ENCODE measurements around the gene DNAL4.
A peak's percentile ranks its signal among the peaks of the same experiment; 100 is the strongest.

The DNAL4 gene

GRCh38 chr22:38766076-38766777, 27.7 kb downstream of the DNAL4 start:
- no peak overlapping the region for H3K4me3 ChIP-seq (ENCODE audit: low read depth, low read length)
- DNase-seq (ENCODE audit: low read depth) = no peak

DNA sequence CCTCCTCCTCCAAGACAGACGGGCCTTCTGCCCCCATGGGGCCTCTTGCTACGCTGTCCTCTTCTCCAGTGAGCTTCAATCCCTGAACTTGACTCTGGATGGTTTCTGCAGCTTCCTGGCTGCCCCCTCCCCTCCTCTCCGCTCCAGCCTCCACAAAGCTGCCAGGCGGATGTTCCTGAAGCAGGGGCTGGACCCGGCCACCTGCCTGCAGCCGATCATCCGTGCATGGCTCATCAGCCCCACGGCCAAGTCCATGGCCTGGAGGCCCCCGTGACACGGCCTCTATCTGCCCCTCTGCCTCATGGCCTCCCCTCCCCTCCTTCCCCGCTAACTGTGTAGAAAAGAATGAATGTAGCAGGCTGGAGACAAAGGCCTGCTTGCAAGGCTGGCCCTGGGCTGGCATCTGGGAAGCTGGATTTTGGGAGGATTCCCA, 31.4 kb downstream of the DNAL4 start:
- no peak overlapping the region for H3K4me3 ChIP-seq (ENCODE audit: low read depth, low read length)
- DNase-seq (ENCODE audit: low read depth) = no peak

- no peak for DNase-seq (ENCODE audit: low read depth)
- no peak overlapping the region for H3K4me3 ChIP-seq (ENCODE audit: low read depth, low read length)
Measured at GRCh38 chr22:38761202-38762162, 32.5 kb downstream of the DNAL4 start.

DNA sequence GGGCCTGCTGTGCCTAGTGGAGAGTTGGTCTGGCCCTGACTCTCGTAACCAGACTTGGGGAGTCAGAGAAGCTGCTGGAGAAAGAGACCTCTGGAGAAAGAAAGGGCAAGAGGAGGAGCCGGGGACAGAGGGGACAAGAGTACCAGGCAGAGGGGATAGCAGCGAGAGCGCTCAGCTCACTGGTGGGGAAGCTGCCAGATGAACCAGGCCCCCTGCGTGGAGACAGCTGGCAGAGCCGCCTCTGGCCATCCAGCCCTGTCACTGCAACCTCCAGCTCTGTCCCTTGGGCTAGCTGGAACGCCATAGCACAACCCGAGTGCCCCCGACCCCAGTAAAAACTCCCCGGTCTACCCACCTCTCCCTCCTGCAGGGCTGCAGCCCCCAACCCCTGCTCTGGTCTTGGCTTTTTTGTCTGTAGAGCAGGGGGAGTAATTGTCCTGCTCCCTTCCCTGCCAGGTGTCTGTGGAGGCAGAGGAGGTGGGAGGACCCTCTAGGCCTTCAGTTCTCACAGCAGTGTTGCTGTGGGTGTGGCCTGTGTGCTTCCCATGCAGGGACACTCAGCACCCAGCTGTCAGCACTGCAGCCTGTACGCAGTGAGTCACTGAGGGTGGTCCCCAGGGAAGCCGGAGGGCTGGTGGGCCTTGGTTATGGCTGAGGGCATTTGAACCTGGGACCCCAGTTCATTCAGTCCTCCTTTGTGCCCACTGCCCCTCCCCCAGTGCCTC, 33.3 kb downstream of the DNAL4 start:
- no peak overlapping the region for H3K4me3 ChIP-seq (ENCODE audit: low read depth, low read length)
- DNase-seq (ENCODE audit: low read depth) = no peak

- no peak for DNase-seq (ENCODE audit: low read depth)
- no peak overlapping the region for H3K4me3 ChIP-seq (ENCODE audit: low read depth, low read length)
Measured at GRCh38 chr22:38759005-38759404, 34.9 kb downstream of the DNAL4 start.

GRCh38 chr22:38758276-38758945, 35.5 kb downstream of the DNAL4 start:
- DNase-seq (ENCODE audit: low read depth) = no peak
- H3K4me3 ChIP-seq (ENCODE audit: low read depth, low read length) = no peak overlapping the region

DNA sequence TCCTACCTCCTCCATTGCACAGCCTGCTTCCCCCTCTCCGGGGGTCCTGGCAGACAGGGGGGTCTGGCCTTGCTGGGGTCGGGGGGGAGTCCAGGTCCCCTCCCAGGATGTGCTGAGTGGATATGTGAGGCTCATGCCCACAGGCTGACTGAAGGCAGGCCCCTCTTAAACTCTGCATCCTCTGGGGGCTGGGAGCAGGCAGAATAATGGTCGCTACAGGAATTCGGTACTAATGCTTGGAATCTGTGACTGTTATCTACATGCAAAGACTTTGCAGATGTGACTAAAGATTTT, 36.5 kb downstream of the DNAL4 start:
- no peak overlapping the region for H3K4me3 ChIP-seq (ENCODE audit: low read depth, low read length)
- DNase-seq (ENCODE audit: low read depth) = no peak

DNA sequence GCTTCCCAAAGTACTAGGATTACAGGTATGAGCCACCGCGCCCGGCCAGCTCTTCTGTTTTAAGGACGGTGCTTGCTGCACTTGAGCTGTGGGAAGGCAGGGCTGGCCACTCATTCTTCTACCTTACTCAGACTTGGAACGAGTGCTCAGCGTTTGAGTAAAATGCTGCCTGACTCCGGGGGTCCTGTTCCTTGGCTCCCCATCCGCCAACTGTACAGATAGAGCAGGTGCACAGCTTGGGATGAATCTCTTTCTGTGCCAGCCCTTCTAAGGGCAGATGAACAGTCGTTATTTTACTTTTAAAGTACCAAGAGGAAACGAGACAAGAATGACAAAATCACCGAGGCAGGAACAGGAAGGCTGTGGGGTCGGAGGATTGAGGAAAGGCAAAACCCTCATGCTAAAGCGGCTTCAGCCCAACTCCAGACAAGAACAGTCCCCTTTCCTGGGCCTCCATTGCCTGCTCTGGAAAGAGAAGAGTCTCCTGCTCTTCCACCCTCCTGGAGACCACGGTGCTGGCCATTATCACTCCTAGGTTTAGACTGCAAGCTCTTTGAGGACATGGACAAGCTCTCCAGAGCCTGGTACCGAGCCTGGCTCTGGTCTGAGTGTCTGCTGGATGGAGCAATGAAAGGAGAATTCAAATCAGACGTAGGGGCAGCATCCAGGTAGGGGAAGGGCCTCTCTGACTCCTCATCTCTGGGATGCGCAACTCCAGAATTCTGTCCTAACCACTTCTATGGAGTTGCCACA, 37.1 kb downstream of the DNAL4 start:
- no peak overlapping the region for H3K4me3 ChIP-seq (ENCODE audit: low read depth, low read length)
- DNase-seq (ENCODE audit: low read depth) = no peak

DNA sequence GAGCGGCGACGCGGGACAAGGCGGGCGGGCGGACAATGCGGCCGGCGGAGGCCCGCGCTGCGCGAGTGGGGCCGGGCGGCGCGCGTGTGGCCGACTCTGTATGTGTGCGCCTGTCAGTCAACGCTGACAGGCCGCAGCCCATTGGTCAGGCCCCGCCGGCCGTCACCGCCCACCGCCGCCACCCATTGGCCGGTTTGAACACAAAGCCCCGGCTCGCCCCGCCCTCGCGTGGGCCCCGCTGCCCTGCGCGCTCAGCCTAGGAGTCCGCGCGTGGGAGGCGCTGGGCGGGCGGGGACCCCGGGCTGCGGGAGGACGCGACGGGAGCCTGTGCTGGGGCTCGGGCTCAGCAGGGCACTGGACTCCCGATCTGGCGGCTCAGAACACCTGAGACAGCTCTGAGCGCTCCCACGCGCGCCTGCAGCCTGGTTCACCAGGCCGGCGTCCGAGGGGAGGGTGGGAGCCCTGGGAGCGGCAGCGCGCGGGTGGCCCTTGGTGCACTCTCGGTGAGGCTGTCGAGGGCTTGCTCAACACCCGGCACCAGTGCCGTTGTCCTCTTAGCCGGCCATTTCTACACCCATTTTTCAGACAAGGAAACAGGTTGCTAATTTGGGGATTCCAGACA, 37.9 kb downstream of the DNAL4 start, which contains the start of gene SUN2:
Gene SUN2, minus strand, starts transcription at position 88 of the 622 bp plus-strand sequence. CDS start 3,370 bp downstream, outside the sequence.
- peak within 1 kb of the TSS; percentile 56 for H3K4me3 ChIP-seq (ENCODE audit: low read depth, low read length)
- no peak for DNase-seq (ENCODE audit: low read depth)

GRCh38 chr22:38755155-38755910, 38.6 kb downstream of the DNAL4 start:
- H3K4me3 ChIP-seq (ENCODE audit: low read depth, low read length) = peak overlapping the region; percentile 56
- DNase-seq (ENCODE audit: low read depth) = no peak

DNA sequence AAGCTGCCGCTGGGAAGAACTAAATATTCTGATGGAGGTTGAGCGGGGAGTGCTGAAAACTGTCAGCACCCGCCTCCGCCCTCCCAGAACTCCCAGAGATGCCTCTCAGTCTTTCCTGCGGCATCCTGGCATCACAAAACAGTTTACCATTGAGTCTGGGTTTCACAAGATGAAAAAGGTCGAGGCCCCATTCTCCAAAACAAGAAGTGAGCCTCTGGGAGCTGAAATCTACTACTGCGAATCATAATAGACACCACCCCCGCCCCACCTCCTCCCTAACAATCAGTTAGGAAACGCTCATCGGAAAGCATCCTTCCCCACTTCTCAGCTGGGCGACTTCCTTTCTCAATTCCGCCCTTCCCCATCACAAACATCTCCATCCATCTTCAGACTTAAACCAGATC, 39.2 kb downstream of the DNAL4 start:
- H3K4me3 ChIP-seq (ENCODE audit: low read depth, low read length) = peak overlapping the region; percentile 56
- no peak for DNase-seq (ENCODE audit: low read depth)

DNA sequence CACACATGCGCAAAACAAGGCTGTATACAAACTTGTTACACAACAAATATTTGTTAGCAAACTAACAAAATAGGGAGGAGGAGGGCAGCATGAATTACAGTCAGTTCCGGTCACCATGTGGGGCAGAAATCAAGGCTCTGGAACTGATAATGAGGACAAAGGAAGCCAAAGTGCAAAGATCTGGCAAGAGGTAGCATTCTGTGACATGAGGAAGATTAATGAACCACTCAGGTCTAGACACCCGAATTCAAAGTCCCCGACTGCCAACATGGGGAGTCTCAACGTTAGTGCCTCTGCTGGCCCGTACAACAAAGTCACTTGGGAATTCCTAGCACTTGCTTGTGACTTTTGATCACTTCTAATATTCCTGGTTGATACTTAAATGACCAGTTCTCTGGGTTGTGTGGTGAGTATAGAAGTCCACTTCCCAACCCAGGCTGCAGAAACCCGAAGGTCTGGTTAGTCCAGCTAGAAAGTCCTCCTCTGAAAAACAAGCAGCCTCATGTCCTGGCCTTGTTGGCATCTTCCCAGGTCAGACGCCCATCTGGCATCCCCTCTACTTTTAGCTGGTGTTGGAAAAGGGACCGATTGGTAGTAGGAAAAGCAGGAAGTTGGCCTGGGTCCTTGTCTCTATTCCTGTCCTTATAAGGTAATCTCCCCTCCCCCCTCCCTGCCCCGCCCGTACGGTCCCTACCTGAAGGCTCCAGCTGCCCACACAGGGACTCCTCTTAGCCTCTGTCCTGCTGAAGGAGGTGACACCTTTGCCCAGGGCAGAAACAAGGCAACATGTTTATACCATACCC, 39.8 kb downstream of the DNAL4 start:
- H3K4me3 ChIP-seq (ENCODE audit: low read depth, low read length) = peak overlapping the region; percentile 56
- DNase-seq (ENCODE audit: low read depth) = no peak

DNA sequence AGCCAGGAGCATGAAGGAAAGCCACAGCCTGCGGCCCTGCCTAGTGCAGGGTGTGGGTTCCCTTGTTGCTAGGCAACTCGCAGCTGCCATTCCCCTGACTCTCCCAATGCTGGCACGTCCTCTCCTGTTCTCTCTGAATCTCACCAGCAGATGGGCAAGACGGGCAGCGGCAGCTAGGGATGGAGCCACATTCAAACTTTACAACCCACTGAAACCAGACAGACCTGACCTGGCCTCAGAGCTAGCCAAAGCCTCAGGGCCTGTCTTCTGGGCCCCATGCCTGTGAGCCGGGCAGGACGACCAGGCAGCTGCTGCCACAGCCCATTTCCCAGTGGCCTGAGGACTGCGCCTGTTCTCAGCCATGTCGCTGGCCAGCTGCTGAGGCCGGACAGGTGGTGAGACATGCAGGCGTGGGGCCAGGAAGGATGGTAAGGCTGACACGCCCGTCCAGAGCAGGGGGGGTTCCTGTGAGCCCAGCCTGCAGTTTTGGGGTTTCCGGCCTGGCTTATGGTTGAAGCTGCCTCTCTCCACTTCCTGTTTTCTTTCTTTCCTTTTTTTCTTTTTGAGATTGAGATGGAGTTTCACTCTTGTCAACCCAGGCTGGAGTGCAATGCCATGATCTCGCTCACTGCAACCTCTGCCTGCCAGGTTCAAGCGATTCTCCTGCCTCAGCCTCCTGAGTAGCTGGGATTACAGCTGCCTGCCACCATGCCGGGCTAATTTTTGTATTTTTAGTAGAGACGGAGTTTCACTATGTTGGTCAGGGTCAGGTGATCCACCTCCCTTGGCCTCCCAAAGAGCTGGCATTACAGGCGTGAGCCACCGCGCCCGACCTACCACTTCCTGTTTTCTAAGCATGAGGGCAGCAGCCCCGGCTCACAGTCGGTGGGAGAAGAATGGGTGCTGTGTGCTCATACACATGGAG, 42.3 kb downstream of the DNAL4 start:
- peak; percentile 63 for DNase-seq (ENCODE audit: low read depth)
- no peak overlapping the region for H3K4me3 ChIP-seq (ENCODE audit: low read depth, low read length)

DNA sequence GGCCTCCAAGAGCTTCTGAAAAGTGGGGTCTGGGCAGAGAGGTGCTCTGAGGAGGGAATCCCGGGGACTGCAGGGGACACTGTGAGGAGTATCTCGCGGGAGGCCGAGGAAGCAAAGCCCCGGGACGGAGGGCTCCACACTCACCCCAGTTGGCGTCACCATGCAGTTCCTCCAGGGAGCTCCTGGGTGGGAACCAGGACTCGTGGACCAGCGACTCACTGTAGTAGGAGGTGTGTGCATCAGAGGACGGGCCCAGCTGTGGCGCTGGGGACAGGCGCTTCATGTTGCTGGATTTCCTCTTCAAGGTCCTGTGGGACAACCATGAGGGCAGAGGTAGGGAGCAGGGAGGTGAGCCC, 42.9 kb downstream of the DNAL4 start:
- H3K4me3 ChIP-seq (ENCODE audit: low read depth, low read length) = no peak overlapping the region
- DNase-seq (ENCODE audit: low read depth) = no peak

DNA sequence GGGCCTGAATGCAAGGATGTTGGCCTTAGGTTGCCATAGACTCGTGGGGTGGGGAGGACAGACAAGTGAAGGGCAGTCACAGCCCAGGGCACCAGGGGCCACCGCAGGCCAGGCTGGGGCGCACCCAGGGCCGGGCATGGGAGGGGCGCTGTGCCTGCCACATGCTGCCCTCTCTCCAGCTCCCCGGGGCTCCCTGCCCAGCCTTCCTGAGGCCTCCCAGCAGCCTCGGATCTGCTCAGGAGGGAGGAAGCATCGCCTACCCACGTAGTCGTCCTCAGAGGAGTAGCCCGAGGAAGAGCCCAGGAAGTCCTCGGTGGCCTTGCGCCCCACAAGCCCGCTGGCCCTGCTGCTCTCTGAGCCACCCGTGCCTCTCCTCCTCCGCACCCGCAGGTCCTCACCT, 43.3 kb downstream of the DNAL4 start:
- no peak overlapping the region for H3K4me3 ChIP-seq (ENCODE audit: low read depth, low read length)
- no peak for DNase-seq (ENCODE audit: low read depth)

GRCh38 chr22:38750104-38750503, 43.8 kb downstream of the DNAL4 start:
- DNase-seq (ENCODE audit: low read depth) = no peak
- no peak overlapping the region for H3K4me3 ChIP-seq (ENCODE audit: low read depth, low read length)
